Measurements from ENCODE around the gene PDSS2.

The PDSS2 gene

DNA sequence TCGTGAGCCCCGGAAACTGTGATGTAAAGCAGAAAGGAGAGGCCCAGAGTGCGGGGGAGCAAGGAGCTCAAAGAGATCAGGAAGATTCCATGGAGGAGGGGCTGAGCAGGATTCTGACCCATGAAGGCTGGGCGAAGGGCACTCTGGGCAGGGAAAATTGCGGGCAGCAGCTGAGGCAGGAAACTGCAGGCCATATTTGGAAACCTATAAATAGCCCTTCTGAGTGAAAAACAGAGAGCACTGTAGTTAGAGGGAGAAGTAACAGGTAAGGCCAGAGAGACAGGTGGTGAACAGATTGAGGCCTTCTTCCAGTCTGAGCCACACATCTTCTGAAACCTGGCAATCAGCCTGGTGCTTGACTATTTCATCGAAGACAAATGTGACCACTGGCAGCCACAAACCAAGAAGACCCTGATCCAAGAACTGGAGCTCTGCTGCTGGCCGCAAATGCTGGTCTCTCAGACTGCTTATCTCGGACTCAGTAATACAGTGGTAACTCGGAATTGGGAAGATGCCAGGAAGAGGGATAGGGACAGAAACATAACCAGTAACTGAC is 329.9 kb downstream of the PDSS2 start:
- no peak for DNase-seq (ENCODE audit: low spot score)
- TF ChIP-seq, protein P1, sequence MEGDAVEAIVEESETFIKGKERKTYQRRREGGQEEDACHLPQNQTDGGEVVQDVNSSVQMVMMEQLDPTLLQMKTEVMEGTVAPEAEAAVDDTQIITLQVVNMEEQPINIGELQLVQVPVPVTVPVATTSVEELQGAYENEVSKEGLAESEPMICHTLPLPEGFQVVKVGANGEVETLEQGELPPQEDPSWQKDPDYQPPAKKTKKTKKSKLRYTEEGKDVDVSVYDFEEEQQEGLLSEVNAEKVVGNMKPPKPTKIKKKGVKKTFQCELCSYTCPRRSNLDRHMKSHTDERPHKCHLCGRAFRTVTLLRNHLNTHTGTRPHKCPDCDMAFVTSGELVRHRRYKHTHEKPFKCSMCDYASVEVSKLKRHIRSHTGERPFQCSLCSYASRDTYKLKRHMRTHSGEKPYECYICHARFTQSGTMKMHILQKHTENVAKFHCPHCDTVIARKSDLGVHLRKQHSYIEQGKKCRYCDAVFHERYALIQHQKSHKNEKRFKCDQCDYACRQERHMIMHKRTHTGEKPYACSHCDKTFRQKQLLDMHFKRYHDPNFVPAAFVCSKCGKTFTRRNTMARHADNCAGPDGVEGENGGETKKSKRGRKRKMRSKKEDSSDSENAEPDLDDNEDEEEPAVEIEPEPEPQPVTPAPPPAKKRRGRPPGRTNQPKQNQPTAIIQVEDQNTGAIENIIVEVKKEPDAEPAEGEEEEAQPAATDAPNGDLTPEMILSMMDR (IDR thresholded peaks at IDR 0.05; ENCODE audit: extremely low read depth, missing control alignments) = no peak

DNA sequence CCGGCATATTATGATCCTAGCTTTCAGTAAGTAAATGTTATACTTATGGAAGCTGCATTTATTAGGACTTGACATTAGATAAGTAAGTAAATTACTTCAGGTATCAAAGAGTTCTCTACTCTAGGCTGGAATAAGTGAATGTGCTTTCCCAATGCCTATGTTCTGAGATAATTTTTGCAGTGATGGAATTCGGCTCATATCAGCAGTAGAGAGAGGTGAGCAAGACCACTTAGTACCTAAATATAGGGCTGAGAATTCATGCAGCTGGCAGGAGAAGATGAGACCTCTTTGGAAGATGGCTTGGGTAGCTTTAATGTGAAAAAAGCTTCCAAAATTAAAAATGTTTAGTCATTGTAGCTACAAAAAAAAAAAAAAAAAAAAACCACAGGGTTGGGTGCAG is 330.8 kb downstream of the PDSS2 start:
- TF ChIP-seq, protein P1 (IDR thresholded peaks at IDR 0.05; ENCODE audit: extremely low read depth, missing control alignments) = no peak
- DNase-seq (ENCODE audit: low spot score) = no peak

DNA sequence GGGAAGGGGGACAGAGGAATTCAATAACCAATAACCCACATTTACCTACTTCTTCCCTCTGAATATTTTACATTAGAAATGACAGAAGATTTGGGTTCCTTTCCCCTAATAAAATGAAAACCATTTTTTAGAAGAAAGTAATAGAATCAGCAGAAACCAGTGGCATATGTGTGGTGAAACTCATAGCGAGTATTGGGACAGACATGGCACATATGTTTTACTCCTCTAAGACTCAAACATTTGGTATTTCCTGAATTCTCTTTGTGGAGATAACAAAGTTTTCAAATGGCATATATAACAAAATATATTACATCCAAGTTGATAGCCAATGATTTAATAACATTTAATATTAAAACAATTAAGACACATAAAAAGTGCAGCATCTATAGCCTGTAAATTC is 331.2 kb downstream of the PDSS2 start:
- DNase-seq (ENCODE audit: low spot score) = no peak
- TF ChIP-seq, protein P1 (IDR thresholded peaks at IDR 0.05; ENCODE audit: extremely low read depth, missing control alignments) = no peak

DNA sequence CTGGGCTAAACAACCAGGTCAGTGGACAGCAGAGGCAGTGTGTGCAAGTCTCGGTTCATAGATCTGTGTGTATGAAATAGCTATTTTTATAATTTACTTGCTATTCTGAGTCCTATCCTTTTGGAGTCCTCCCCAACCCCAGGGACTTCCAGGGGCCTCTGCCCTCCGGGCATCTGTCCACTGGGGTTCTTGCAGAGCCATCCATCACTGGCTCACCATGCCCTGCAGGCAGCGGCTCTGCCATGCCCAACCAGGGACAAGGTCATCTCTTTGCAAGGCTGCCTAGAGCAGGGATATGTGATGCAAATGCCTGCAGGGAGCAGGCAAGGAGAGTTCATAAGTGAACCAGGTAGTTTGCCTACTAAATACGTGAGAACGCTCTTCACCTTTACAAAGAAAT is 333.6 kb downstream of the PDSS2 start:
- no peak for DNase-seq (ENCODE audit: low spot score)
- TF ChIP-seq, protein P1 (IDR thresholded peaks at IDR 0.05; ENCODE audit: extremely low read depth, missing control alignments) = no peak

DNA sequence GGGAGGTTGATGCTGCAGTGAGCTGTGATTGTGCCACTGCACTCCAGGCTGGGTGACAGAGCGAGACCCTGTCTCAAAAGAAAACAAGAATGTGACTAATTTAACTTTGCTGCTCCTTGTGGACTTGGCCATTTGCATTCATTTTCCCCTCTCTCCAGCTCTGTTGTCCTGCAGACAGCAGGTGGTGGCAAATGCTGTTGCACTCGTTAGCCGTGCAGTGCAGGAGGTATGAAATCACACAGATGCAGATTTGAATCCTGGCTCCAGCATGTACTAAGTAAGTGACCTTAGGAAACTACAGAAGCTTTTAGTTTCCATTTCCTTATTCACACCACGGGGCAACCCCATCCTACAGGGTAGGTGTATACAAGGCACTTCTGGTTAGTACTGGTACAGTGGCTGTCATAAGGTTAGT is 334.4 kb downstream of the PDSS2 start:
- no peak for DNase-seq (ENCODE audit: low spot score)
- TF ChIP-seq, protein P1 (IDR thresholded peaks at IDR 0.05; ENCODE audit: extremely low read depth, missing control alignments) = no peak

DNA sequence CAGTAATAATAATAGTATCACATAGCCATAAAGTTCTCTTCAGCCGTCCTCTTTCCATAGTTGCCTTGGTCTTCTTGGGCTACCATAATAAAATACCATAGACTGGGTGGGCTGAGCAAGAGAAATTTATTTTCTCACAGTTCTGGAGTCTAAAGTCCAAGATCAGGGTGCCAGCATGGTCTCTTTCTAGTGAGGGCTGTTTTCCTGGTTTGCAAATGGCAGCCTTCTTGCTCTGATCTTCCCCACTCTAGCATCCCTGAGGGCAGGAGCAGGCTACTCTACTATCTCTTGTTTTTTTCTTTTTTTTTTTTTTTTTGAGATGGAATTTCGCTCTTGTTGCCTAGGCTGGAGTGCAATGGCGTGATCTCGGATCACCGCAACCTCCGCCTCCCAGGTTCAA is 335.9 kb downstream of the PDSS2 start:
- DNase-seq (ENCODE audit: low spot score) = no peak
- TF ChIP-seq, protein P1 (IDR thresholded peaks at IDR 0.05; ENCODE audit: extremely low read depth, missing control alignments) = no peak

DNA sequence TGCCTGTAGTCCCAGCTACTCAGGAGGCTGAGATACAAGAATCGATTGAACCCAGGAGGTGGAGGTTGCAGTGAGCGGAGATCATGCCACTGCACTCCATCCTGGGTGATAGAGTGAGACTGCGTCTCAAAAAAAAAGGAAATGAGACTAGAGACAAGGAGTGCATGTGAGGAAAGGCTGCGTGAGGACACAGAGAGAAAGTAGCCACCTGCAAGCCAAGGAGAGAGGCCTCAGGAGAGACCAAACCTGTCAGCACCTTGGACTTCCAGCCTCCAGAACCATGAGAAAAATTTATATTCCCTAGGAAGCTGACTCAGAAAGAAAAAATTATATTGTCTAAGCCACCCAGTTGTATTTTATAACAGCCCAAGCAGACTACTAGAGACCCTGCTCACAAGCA is 336.6 kb downstream of the PDSS2 start:
- DNase-seq (ENCODE audit: low spot score) = no peak
- TF ChIP-seq, protein P1 (IDR thresholded peaks at IDR 0.05; ENCODE audit: extremely low read depth, missing control alignments) = no peak
